GM19468 (cell line): Measurements from ENCODE around the gene GUCY1B1.
"Not testable (repeated sequence)": the region's sequence is repeated elsewhere in the genome, so short reads cannot be mapped to it uniquely, and the experiment has no call there.

Experiments
- ATAC-seq: cut with Tn5 transposase; IDR thresholded peaks from one replicate; pipeline ENCODE4 v1.9.1; 2021; ENCODE audit warnings: mild to moderate bottlenecking, moderate library complexity, moderate number of reproducible peaks; ENCODE audit not compliant: unreplicated experiment; ENCODE audit errors: extremely low read depth

GUCY1B1 gene

DNA sequence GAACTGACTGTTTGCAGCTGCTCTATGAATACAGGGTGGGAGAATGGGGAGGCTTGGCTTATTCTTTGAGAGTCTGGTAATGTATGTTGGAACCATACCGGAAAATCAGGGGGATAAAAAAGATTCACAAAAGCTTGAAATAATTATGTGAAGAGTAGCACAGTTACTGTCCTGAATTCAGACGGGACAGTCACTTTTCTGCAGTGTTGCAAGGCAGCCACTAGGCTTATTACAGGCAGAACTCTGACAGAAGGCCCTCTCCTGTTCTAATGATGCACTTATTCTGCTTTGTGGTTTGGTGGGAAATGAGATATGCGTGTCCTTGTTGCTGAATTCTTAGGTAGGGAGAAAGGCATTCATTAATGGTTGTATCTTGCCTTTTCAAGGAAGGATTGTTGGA is 37.2 kb downstream of the GUCY1B1 start:
- ATAC-seq, result no peak

DNA sequence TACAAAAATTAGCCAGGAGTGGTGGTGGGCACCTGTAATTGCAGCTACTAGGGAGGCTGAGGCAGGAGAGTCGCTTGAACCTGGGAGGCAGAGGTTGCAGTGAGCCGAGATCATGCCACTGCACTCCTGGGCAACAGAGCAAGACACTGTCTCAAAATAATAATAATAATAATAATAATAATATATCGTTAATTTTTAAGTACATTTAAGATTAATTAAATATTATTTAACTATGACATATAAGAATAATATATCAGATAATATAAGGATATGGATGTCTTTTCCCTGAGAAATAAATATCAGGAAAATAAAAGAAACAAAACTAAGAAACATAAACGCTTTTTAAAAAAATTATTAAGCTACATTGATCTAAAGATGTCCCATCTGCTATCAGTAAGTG is 38.8 kb downstream of the GUCY1B1 start:
- ATAC-seq, result not testable (repeated sequence)

DNA sequence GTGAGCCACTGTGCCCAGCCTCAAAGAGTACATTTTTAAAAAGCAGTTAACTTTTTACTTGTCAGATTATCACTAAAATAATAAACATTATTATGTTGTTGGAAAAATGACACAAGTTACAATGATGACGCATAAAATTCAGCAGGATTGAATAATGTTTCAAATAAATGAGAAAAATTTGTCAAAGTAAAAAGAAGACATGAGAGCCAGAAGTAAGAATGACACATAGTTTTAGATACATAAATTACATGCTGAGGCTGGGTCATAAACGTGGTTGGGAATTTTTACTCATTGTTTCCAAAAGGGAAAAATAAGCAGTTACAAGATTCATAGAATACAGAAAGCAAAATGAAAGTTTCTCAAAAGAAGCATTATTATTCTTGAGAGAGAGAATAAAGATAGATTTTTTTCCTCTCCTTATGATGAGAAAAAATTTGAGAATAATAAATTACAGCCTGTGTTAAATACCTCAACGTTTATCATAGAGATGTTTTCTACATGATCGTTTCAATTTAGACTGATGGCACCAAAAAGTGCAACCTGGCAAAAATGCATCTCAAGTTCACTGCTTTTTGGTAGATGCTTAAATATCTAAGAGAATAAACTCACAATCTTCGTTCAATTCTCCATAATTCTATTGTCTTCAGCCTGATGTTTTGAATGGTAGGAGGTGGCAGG is 40.4 kb downstream of the GUCY1B1 start:
- no peak for ATAC-seq

DNA sequence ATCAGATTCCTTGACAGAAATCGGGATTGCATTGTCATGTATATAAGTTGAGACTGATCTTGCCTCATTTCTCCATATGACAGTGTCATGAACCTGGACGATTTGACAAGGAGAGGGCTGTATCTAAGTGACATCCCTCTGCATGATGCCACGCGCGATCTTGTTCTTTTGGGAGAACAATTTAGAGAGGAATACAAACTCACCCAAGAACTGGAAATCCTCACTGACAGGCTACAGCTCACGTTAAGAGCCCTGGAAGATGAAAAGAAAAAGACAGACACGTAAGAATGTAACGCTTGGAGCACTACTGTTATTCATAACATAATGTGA is 40.9 kb downstream of the GUCY1B1 start:
- ATAC-seq, result no peak

DNA sequence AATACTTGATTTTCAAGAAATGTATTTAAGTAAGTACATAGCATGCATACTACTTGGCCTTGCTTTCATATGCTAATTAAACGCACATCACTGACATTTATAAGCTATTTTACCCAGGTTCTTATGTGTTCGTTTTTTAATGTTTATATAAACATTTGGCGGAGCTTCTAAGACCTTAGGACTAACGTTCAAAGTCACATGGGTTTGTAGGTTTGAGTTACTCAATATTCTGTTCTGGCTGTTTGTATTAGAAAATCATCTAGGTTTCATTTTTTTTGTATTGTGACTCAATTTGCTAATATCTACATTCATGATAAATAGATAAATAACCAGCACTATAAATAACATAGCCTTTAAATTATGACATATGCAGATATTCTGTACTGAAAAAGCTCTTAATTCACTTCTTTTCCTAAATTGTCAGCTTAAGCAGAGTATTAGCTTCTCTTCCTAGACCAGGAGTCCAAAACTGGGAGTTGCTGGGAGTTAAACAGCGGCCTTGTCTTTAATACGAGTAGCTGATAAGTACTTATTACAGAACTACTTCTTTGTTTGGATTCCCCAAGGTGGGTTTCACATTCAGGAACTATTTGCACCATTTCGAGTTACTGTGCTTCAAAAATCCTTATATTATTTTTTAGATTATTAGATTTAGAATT is 42.0 kb downstream of the GUCY1B1 start:
- ATAC-seq, result no peak

DNA sequence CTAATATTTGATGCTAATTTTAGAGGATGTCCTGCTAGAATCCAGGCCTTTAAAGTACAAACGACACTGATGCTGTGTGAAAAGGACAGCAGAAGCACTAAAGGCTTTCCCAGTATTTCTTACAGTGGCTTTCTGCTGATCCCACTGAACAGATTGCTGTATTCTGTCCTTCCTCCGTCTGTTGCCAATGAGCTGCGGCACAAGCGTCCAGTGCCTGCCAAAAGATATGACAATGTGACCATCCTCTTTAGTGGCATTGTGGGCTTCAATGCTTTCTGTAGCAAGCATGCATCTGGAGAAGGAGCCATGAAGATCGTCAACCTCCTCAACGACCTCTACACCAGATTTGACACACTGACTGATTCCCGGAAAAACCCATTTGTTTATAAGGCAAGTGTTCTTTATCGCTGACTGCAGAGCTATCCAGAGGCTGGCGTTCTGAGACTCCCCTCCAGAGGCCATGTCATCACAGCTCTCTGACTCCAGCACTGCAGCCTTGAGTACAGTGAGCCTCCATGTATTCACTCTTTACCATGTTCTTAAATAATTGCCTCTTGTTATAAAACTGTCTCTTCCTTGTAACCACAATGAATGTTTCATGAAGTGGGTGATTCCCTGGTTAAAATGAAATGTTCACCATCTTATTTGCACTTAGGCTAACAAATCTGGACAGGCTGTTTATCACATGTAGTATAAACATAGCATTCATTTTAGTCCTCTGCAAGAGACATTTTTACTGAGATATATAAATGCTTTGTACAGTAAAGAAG is 43.6 kb downstream of the GUCY1B1 start:
- no peak for ATAC-seq

DNA sequence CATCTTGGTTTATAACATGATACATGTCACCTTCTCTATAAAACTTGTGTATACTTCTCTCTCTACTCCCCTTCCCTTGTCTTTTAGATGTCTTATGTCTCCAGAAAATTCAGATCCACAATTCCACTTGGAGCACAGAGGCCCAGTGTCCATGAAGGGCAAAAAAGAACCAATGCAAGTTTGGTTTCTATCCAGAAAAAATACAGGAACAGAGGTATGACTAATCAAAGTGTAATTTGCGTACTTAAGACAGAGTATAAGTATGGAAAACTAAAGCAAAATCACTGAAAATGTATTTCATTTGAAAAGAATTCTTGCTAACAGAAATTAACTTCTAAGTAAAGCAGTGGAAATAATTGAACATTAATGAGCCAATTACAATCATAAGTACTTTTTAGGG is 46.2 kb downstream of the GUCY1B1 start:
- ATAC-seq, result no peak

DNA sequence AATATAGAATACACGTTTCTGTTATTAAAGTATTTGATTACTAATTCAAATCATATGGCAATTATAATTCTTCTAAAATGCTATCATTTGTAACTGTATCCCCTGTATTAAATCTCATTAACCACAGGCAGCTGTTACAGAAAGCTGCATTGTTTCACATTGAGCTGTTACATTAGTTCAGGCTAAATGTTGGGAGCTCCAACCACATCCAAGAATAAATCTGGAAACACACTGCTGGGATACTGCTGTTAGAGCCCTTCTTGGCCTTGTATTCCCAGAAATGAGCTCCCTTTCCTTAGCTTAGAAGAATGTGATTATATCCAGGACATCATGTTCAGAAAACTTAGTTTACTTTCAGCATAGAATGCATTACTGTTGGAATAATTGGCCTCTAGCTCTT is 48.2 kb downstream of the GUCY1B1 start:
- ATAC-seq, result no peak

DNA sequence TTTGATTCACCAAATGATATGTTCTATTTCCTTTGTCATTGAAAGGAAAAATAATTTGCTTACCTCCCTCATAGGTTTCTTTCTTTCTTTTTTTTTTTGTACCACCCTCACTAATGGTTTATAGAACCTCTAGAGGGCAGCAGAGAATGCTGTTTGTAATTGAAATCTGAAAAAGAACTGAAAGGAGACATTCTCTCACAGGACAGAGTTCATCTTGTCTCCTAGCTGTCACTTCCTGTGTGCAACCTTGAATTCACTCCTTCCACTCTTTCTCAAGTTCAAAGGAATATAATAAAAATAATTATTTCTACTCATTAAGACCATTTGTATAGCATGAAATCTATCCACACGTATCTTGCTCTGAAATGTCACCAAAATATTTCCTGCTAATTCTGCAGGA is 51.0 kb downstream of the GUCY1B1 start:
- peak; percentile 94 for ATAC-seq

DNA sequence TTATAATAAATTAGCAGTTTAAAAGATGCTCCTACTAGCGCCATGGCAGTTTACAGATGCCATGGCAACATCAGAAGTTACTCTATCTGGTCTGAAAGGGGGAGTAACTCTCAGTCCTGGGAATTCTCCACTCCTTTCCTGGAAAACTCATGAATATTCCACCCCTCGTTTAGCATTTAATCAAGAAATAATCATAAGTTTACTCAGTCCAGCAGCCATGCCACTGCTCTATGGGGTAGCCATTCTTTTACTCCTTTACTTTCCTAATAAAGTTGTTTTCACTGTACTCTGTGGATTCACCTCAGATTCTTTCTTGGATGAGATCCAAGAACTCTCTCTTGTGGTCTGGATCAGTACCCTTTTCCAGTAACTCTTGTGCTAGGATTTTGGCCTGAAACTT is 52.3 kb downstream of the GUCY1B1 start:
- ATAC-seq, result no peak

DNA sequence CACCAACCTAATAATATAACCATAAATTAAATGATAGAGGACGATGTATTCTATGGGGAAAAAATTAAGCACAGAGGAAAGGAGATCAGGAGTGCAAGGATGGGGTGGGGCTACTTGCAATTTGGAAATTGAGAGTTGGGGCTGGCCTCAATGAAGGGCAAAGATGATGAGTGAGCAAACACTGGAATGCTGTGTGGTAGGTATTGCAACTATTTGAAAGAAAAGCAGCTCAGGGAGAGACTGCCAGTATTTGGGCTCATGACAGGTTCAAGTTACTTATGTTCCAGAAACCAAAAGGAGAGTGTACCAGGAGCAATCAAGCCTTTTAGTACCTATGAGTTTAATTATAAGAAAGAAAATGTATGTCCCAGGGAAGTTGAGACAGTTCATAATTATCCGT is 59.8 kb downstream of the GUCY1B1 start:
- ATAC-seq, result no peak

DNA sequence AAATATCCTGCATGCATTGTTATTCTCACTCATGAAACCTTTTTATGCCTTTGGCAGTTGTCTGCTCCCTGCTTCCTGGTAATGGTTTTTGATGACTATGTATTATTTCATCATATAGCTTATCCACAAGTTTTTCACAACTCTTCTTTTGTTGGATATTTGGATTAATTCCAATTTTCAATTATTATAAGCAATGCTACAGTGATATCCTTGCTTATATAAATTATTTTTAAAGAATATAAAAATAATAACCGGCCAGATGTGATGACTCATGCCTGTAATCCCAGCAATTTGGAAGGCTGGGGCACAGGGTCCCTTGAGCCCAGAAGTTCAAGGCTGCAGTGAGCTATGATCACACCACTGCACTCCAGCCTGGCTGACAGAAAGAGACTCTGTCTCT is 60.2 kb downstream of the GUCY1B1 start:
- ATAC-seq, result no peak

DNA sequence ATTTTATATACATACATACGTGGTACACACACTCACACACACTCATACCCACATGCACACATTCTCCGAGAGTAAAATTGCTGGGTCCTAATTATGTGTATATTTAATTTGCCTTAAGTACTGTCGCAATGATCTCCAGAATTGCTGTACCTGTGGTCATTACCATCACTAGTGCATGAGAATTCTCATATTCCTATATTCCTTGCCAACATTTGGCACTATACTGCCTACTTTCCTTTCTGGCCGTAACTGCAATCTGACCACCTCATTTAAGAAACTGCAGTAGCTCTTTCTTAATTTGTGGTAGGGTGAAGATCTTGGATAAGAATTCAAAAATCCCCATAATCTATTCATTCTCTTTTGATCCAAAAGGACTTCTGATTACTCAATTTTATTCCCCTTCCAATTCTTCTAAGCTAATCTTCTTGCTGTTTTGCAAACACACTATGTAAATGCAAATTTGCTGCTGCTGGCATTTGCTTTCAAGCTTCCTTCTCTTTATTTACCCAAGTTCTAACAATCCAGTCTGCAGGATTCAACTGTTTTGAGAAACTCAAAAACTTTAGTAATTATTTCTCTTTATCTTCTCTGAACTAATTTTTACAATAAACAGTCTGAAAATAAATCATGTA is 62.2 kb downstream of the GUCY1B1 start:
- ATAC-seq, result no peak

DNA sequence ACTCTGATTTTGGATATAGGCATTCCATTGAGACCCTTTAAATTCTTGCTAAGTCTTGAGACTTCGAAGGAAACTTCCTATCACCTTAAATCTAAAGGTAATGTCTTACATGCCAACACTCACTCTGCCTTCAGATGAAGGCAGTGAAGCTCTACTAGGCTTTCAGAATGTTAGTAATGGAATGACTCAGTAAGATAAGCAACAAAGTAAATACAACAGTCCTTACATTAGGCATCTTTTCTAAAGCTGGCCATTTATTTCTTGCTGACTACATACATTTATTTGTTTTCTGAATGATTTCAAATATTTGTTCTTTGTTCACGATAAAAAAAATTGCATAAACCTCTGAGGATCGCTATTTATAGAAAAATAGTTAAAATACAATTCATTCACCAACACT is 63.8 kb downstream of the GUCY1B1 start:
- no peak for ATAC-seq

DNA sequence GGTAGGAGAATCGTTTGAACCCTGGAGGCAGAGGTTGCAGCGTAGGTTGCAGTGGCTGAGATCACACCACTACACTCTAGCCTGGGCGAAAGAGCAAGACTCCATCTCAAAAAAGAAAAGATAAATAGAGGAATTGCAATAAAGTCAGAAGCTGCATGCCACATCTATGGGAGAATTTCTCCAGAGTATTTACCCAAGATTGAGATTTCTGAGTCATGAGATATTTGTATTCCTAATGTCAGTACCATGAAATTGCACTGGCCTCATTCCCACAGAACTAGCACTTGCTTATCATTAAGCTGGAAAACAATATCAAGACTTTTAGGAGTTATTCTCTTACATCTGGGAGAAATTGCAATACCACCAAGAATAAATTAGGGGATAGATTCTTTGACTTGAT is 69.8 kb downstream of the GUCY1B1 start:
- no peak for ATAC-seq

DNA sequence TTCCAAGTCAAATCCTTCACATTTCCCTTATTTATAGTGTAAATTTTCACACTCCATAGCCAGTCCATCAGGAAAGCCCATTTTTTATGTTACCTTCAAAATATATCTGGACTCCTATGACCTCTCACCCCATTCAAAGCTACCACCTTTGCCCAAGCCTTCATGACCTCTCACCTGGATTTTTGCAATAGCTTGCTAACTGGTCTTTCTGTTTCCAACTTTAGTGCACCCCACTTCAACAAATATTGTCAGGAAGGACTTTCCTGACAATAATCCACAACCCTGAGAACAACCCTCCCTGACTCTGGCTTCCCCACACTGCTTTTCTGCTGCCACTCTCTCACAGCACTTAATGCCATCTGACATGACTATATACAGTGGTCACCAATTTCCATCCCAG is 73.8 kb downstream of the GUCY1B1 start:
- ATAC-seq, result no peak

DNA sequence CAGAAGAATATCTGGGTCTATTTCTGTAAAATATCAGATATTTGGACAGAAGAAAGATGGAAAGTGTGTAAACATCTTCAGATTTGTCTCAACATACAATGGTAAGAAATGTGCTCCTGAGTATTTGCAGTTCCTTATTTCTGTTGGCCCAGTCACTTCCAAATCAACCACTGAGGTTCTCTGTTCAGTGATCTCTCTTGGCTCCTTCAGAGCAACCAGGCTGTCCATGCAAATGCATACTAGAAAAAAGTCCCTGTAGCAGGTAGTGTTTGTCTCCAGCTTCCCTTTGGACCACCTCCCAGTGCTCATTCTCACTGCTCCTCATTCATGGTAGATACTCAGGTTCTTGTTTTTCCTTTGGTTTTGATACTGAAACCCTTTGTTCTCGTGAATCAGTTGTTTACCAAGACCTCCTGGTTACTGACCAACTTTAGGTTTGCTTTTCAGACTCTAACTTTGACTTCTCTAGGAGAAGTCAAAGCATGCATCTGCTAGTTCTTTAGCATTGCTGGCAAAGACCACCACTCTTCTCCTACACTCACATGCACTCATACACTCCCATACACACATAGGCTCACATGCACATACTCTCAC is 78.5 kb downstream of the GUCY1B1 start:
- no peak for ATAC-seq

DNA sequence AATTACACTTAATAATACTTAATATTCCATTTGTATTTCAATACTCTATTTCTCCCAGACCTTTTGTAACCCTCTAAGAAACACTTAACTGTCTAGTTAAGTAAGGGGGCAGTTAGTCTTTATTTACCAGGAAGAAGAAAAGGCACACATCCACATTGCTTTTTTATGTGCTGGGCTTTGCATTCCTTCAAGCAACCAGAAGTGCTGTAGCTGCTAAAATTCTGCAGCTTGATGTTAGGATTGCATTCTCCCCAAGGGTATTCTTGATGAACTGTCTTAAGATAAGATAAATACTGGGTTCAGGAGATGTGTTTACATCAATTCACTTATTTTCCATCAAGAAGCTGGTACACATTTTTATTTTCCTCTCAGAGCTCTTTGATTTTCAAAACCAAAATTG is 83.3 kb downstream of the GUCY1B1 start:
- no peak for ATAC-seq

DNA sequence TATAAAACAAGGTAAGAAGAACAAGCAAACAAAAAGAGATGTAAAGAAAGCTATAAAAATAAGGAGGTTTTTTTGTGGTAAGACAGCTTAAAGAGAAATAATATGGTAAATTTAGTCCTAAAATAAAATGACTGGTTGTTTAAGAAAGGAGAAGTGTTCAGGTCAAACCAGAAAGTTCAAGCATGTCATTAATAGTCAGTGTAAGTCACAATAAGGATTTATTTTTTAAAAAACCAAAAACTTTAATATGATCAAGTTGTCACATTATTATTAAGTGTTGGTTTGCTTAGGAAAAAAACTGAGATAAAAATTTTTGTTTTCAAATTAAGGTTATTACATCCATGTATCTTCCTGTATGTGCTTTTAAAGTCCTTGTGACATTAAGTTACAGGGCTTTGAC is 88.1 kb downstream of the GUCY1B1 start:
- ATAC-seq, result no peak

DNA sequence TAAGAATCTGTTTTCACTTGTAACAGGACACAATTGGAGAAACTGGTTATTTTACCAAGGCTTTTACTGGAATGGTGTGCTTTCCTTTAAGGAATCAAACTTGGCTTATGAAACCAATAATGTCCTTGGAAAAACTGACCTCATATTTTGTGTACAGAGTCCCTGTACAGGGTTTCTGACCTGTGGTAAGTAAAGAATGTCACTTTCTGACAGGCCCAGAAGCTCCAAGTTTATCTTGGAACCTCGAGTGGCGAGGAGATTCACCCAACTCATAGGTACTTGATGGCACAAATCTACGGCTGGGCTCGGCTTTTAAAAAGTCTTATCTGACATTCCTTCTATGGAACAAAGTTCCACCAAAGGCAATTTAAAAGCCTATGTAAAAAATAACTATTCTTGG is 90.2 kb downstream of the GUCY1B1 start:
- no peak for ATAC-seq

DNA sequence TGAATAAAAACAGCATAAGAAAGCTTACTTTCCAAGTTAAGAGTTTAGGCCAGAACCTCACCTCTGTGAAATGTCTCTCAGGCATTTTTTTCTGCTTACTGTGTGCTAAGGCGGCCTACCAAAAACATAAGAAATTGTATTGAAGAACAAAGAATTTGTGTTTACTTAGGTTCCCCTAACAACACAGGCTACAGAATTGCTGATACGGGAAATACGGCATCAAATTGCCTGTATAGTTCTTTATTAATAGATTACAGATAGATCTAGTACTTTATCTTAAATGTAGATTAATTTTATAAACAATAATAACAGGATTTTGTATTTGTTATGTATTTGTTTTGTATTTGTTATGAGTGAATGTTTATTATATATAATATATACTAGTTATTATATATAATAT is 94.4 kb downstream of the GUCY1B1 start:
- no peak for ATAC-seq
